IMR-90 (cell line): ENCODE results near the gene BEAN1. TPM values are rescaled to one million over a fixed set of nuclear protein-coding genes. Genes with fewer than 3 reads are reported as not detected.
A peak's percentile ranks its signal among the peaks of the same experiment; 100 is the strongest.

Experiments
- ATAC-seq: fragments of 200-7000 bp; cut with Tn5 transposase; 2 replicates; pipeline ENCODE4 v1.9.1; 2020; ENCODE audit warnings: low read depth, mild to moderate bottlenecking, moderate library complexity
- BruUV-seq: library from RNA; stranded (reverse); fragments of 400-500 nt; replicated peaks from 2 replicates; lab custom pipeline; 2021; lab: Mats Ljungman, UMichigan
- CTCF ChIA-PET: fragments of 300-600 bp; formaldehyde crosslinking; extraction: SDS; loops from one replicate; lab custom pipeline; 2021; ENCODE audit warnings: antibody characterized with exemption; lab: Yijun Ruan, JAX
- POLR2A ChIA-PET: fragments of 300-600 bp; sonication (Branson Sonifier 250); formaldehyde crosslinking; loops from one replicate; lab custom pipeline; 2022; ENCODE audit warnings: antibody characterized with exemption; ENCODE audit not compliant: unreplicated experiment; lab: Charles Lee
- DNase-seq: peaks from one replicate; pipeline ENCODE4 v3.0.0; 2013
- H2AFZ ChIP-seq: replicated peaks from 2 replicates; pipeline ENCODE3; 2013; ENCODE audit warnings: low read length, mild to moderate bottlenecking; ENCODE audit not compliant: poor library complexity
- H2AK5ac ChIP-seq: 2 replicates; pipeline ENCODE4 v1.6.1; 2013; ENCODE audit warnings: low read depth, low read length, inconsistent platforms
- H2AK9ac ChIP-seq: replicated peaks from 2 replicates; pipeline ENCODE3; 2013; ENCODE audit warnings: mild to moderate bottlenecking, low read depth, low read length, moderate library complexity; ENCODE audit not compliant: poor library complexity
- H2BK120ac ChIP-seq: 2 replicates; pipeline ENCODE4 v1.6.1; 2013; ENCODE audit warnings: low read depth, low read length, inconsistent platforms
- H2BK15ac ChIP-seq: 3 replicates; pipeline ENCODE4 v1.6.1; 2013; ENCODE audit warnings: low read depth, low read length, inconsistent platforms
- H2BK20ac ChIP-seq: 2 replicates; pipeline ENCODE4 v1.6.1; 2013; ENCODE audit warnings: low read depth, mild to moderate bottlenecking, inconsistent platforms, low read length, moderate library complexity
- H2BK5ac ChIP-seq: 2 replicates; pipeline ENCODE4 v1.6.1; 2013; ENCODE audit warnings: mild to moderate bottlenecking, low read depth, low read length, inconsistent platforms; ENCODE audit not compliant: poor library complexity, severe bottlenecking
- H3K14ac ChIP-seq: replicated peaks from 2 replicates; pipeline ENCODE4 v1.6.1; 2013; ENCODE audit warnings: low read depth, low read length, inconsistent platforms
- H3K18ac ChIP-seq: 2 replicates; pipeline ENCODE4 v1.6.1; 2013; ENCODE audit warnings: low read depth, low read length, control low read depth
- H3K23ac ChIP-seq: 2 replicates; pipeline ENCODE4 v1.6.1; 2013; ENCODE audit warnings: low read depth, low read length, inconsistent platforms
- H3K27ac ChIP-seq: 2 replicates; pipeline ENCODE4 v1.5.1; 2013; ENCODE audit warnings: mild to moderate bottlenecking, control low read depth, low read length; ENCODE audit not compliant: insufficient read depth
- H3K27me3 ChIP-seq: 2 replicates; pipeline ENCODE4 v1.6.1; 2013; ENCODE audit warnings: low read length; ENCODE audit not compliant: control insufficient read depth, insufficient read depth
- H3K36me3 ChIP-seq: 2 replicates; pipeline ENCODE4 v1.6.1; 2013; ENCODE audit warnings: low read length, mixed read lengths; ENCODE audit not compliant: control insufficient read depth, insufficient read depth
- H3K4ac ChIP-seq: 2 replicates; pipeline ENCODE4 v1.6.1; 2013; ENCODE audit warnings: low read depth, low read length, inconsistent platforms
- H3K4me1 ChIP-seq: 2 replicates; pipeline ENCODE4 v1.6.1; 2013; ENCODE audit warnings: low read length, mixed read lengths; ENCODE audit not compliant: control insufficient read depth, insufficient read depth
- H3K4me2 ChIP-seq: 2 replicates; pipeline ENCODE4 v1.6.1; 2013; ENCODE audit warnings: low read depth, mild to moderate bottlenecking, control low read depth, low read length, moderate library complexity
- H3K4me3 ChIP-seq: 2 replicates; pipeline ENCODE4 v1.5.1; 2013; ENCODE audit warnings: low read depth, mild to moderate bottlenecking, control low read depth, low read length, moderate library complexity; ENCODE audit not compliant: insufficient read depth
- H3K56ac ChIP-seq: 2 replicates; pipeline ENCODE4 v1.6.1; 2013; ENCODE audit warnings: low read length, inconsistent platforms; ENCODE audit not compliant: insufficient read depth; ENCODE audit errors: extremely low read depth
- H3K79me1 ChIP-seq, 2 experiments: 2 replicates each; pipeline ENCODE4 v1.6.1; 2013; ENCODE audit warnings: low read length in 2 of 2, inconsistent platforms in 1 of 2, low read depth in 1 of 2
- H3K9ac ChIP-seq: 2 replicates; pipeline ENCODE4 v1.6.1; 2013; ENCODE audit warnings: low read depth, low read length, control low read depth
- H3K9me1 ChIP-seq: 2 replicates; pipeline ENCODE4 v1.6.1; 2013; ENCODE audit warnings: low read length, inconsistent platforms; ENCODE audit not compliant: insufficient read depth
- H3K9me3 ChIP-seq: 2 replicates; pipeline ENCODE4 v1.6.1; 2013; ENCODE audit warnings: low read length; ENCODE audit not compliant: control insufficient read depth, insufficient read depth
- H4K20me1 ChIP-seq: 2 replicates; pipeline ENCODE4 v1.6.1; 2013; ENCODE audit warnings: low read length, inconsistent platforms; ENCODE audit not compliant: insufficient read depth
- H4K5ac ChIP-seq: 2 replicates; pipeline ENCODE4 v1.6.1; 2013; ENCODE audit warnings: mild to moderate bottlenecking, low read depth, low read length, control low read depth
- H4K8ac ChIP-seq, 2 experiments: 2 replicates each; pipeline ENCODE4 v1.6.1; 2013; ENCODE audit warnings: low read depth in 2 of 2, low read length in 2 of 2, control low read depth in 1 of 2, inconsistent platforms in 1 of 2
- H4K91ac ChIP-seq: 2 replicates; pipeline ENCODE4 v1.6.1; 2013; ENCODE audit warnings: low read depth, low read length, inconsistent platforms; ENCODE audit not compliant: insufficient read depth
- BHLHE40 ChIP-seq: fragments of 150-350 bp; IDR thresholded peaks from 2 replicates; pipeline ENCODE4 v1.6.1; 2016; ENCODE audit warnings: mild to moderate bottlenecking, low read depth, low read length
- CEBPB ChIP-seq: IDR thresholded peaks from 2 replicates; pipeline ENCODE4 v1.6.1; 2012; ENCODE audit warnings: low read depth, low read length, improper control_type of control experiment
- CHD1 ChIP-seq: IDR thresholded peaks from 2 replicates; pipeline ENCODE4 v1.6.1; 2012; ENCODE audit warnings: low read depth, low read length, improper control_type of control experiment
- FOS ChIP-seq: fragments of 150-350 bp; IDR thresholded peaks from 2 replicates; pipeline ENCODE4 v1.6.1; 2016; ENCODE audit warnings: low read depth, low read length
- MAFK ChIP-seq: IDR thresholded peaks from 2 replicates; pipeline ENCODE4 v1.6.1; 2012; ENCODE audit warnings: low read depth, low read length, improper control_type of control experiment
- MXI1 ChIP-seq: IDR thresholded peaks from 2 replicates; pipeline ENCODE4 v1.6.1; 2012; ENCODE audit warnings: low read depth, mild to moderate bottlenecking, low read length, moderate library complexity, borderline replicate concordance
- NFE2L2 ChIP-seq: fragments of 150-350 bp; IDR thresholded peaks from 2 replicates; pipeline ENCODE4 v1.6.1; 2016; ENCODE audit warnings: low read depth, mild to moderate bottlenecking, low read length
- POLR2A ChIP-seq: IDR thresholded peaks from 2 replicates; pipeline ENCODE4 v1.6.1; 2012; ENCODE audit warnings: mild to moderate bottlenecking, low read depth, low read length
- RAD21 ChIP-seq: IDR thresholded peaks from 2 replicates; pipeline ENCODE4 v1.6.1; 2012; ENCODE audit warnings: low read length, improper control_type of control experiment
- RCOR1 ChIP-seq: IDR thresholded peaks from 2 replicates; pipeline ENCODE4 v1.6.1; 2012; ENCODE audit warnings: mild to moderate bottlenecking, low read length, improper control_type of control experiment; ENCODE audit not compliant: insufficient replicate concordance
- RFX5 ChIP-seq: IDR thresholded peaks from 2 replicates; pipeline ENCODE4 v1.8.0; 2012; ENCODE audit warnings: low read depth, mild to moderate bottlenecking, low read length, moderate library complexity
- SMC3 ChIP-seq: fragments of 150-350 bp; IDR thresholded peaks from 2 replicates; pipeline ENCODE4 v1.6.1; 2016; ENCODE audit warnings: low read depth, mild to moderate bottlenecking, antibody characterized with exemption, low read length, moderate library complexity
- WGBS, 2 experiments: methylation state at CpG; one replicate each; pipeline versions ENCODE4 v1.1.5 to v1.1.7; 2013; ENCODE audit warnings: missing lambda C conversion rate in 2 of 2; ENCODE audit not compliant: insufficient read length in 1 of 2; ENCODE audit errors: extremely low coverage in 2 of 2; 5-methylcytosine and 5-hydroxymethylcytosine counted together
- dilution Hi-C: fragments of 300-500 bp; cut with HindIII; formaldehyde crosslinking; loops from one replicate; pipeline ENCODE4 v1.14.3; 2018; ENCODE audit warnings: low sequenced_read_pairs; ENCODE audit not compliant: unreplicated experiment
- in situ Hi-C: fragments of 300-500 bp; cut with MboI; formaldehyde crosslinking; loops from 3 replicates; pipeline ENCODE4 v1.14.3; 2019; ENCODE audit warnings: low sequenced_read_pairs, inconsistent platforms, mixed read lengths
- intact Hi-C: fragments of 100-400 bp; cut with micrococcal nuclease; formaldehyde crosslinking; loops from 2 replicates; pipeline ENCODE4 v1.10.0; 2022
- polyA plus RNA-seq, 3 experiments: library from polyadenylated mRNA; depleted of rRNA; stranded (reverse); fragments of >200 nt; gene quantifications; 2 replicates each; pipeline ENCODE4 v1.2.3, GENCODE V29; 2012; ENCODE audit warnings: low replicate concordance in 1 of 3
- total RNA-seq: library from RNA; depleted of rRNA; stranded (reverse); fragments of >200 nt; gene quantifications from 2 replicates; pipeline ENCODE4 v1.2.3, GENCODE V29; 2012
- TF ChIP-seq, protein P1 (sequence below): fragments of 150-350 bp; IDR thresholded peaks from 2 replicates; pipeline ENCODE4 v1.6.1; 2017; ENCODE audit warnings: mild to moderate bottlenecking, antibody characterized with exemption, low read length, low read depth
- TF ChIP-seq, protein P2 (sequence below): fragments of 150-350 bp; IDR thresholded peaks from 2 replicates; pipeline ENCODE4 v1.6.1; 2016; ENCODE audit warnings: low read depth, mild to moderate bottlenecking, low read length, moderate library complexity, borderline replicate concordance
- TF ChIP-seq, protein P3 (sequence below): conservative IDR thresholded peaks from 2 replicates; pipeline ENCODE4 v1.5.1; 2012; ENCODE audit warnings: mild to moderate bottlenecking, low read depth, low read length, improper control_type of control experiment

Gene BEAN1
- total and polyA plus RNA-seq, 2 of the 4 experiments (the other 2 are of a cell fraction) = not detected

DNA sequence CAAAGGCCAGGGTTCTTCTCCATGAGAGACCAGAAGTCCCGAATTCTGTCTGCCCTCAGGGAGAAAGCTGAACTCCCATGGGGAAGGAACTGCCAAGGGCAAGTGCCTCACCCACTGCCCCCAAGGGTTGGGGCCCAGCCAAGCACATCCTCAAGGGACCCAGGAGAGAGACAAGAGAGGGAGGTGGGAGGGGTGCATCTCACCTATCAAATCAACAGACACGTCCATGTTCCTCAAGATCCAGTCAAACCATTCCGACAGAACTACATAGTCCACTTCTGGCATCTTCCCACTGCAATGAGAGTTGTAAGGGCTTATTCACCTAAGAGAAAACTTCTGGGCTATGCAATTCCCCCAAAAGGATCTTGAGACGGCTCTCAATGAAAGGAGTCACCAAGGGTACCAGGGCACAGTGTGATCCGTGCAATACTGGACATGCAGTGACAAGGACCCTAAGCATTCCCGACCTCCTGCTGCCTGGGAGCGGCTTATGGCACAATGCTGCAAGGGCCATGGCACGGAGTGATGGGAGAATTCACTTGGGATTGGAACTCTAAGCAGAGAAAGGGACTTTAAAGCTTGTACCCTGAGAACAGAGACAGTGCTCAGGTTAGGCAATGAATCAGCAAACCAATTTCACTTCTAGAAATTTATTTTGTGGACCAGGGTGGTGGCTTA lies 90.6 kb downstream of the BEAN1 start:
- in situ Hi-C loops = no loop called here
- WGBS, 2 experiments = 80% methylated on average over 1 of the region's 8 CpGs; no CpG with 5 or more reads in 1 of the 2 experiments
- Histone ChIP-seq H2BK15ac (peak overlapping the region; percentile 97; the same call in 2 of the 3 replicates), H4K91ac (peak overlapping the region; percentile 99), H3K4ac (peak overlapping the region; percentile 99), H3K9me3 (no peaks in the 10 kb centered on the region), H2BK20ac (peak overlapping the region; percentile 97), H3K4me1 (peaks cover 36% of the 10 kb centered on the region), H3K4me2 (no peak overlapping the region), H2AFZ (no peak overlapping the region), H3K4me3 (no peak overlapping the region), H2AK5ac (peak overlapping the region; percentile 98), H2BK120ac (peak overlapping the region; percentile 97), H3K9ac (peak overlapping the region; percentile 46; the same call in 1 of the 2 replicates), H3K27me3 (no peaks in the 10 kb centered on the region), H3K36me3 (peaks cover 2% of the 10 kb centered on the region; the same call in 1 of the 2 replicates), H2BK5ac (peak overlapping the region; percentile 93), H4K20me1 (no peaks in the 10 kb centered on the region; the same call in 1 of the 2 replicates), H3K23ac (peak overlapping the region; percentile 90; the same call in 1 of the 2 replicates), H4K5ac (peak overlapping the region; percentile 92), H3K56ac (peak overlapping the region; percentile 88), H3K79me1 (peaks cover 3 to 46% of the 10 kb centered on the region in 2 experiments; a peak in 3 of 4 replicates), H3K27ac (peak overlapping the region; percentile 95), H3K14ac (peak overlapping the region; percentile 97), H3K9me1 (peaks cover 48% of the 10 kb centered on the region), H3K18ac (peak overlapping the region; percentile 91), H4K8ac (peak overlapping the region; percentile 91 to 99), H2AK9ac (peak overlapping the region; percentile 50)
- ChIA-PET CTCF (no interaction called here), POLR2A (no interaction called here)
- ATAC-seq (no peak), DNase-seq (no peak)
- intact Hi-C loops = no loop called here
- dilution Hi-C loops = no loop called here
- no TSS peak for BruUV-seq
- TF ChIP-seq POLR2A (no peak), RCOR1 (no peak), RAD21 (no peak), NFE2L2 (no peak), MXI1 (no peak), RFX5 (no peak), BHLHE40 (no peak), MAFK (no peak), CEBPB (no peak), SMC3 (no peak), FOS (no peak), CHD1 (no peak)
- TF ChIP-seq, protein P1, sequence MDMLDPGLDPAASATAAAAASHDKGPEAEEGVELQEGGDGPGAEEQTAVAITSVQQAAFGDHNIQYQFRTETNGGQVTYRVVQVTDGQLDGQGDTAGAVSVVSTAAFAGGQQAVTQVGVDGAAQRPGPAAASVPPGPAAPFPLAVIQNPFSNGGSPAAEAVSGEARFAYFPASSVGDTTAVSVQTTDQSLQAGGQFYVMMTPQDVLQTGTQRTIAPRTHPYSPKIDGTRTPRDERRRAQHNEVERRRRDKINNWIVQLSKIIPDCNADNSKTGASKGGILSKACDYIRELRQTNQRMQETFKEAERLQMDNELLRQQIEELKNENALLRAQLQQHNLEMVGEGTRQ = no peak
- TF ChIP-seq, protein P2, sequence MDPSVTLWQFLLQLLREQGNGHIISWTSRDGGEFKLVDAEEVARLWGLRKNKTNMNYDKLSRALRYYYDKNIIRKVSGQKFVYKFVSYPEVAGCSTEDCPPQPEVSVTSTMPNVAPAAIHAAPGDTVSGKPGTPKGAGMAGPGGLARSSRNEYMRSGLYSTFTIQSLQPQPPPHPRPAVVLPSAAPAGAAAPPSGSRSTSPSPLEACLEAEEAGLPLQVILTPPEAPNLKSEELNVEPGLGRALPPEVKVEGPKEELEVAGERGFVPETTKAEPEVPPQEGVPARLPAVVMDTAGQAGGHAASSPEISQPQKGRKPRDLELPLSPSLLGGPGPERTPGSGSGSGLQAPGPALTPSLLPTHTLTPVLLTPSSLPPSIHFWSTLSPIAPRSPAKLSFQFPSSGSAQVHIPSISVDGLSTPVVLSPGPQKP = no peak
- TF ChIP-seq, protein P3, sequence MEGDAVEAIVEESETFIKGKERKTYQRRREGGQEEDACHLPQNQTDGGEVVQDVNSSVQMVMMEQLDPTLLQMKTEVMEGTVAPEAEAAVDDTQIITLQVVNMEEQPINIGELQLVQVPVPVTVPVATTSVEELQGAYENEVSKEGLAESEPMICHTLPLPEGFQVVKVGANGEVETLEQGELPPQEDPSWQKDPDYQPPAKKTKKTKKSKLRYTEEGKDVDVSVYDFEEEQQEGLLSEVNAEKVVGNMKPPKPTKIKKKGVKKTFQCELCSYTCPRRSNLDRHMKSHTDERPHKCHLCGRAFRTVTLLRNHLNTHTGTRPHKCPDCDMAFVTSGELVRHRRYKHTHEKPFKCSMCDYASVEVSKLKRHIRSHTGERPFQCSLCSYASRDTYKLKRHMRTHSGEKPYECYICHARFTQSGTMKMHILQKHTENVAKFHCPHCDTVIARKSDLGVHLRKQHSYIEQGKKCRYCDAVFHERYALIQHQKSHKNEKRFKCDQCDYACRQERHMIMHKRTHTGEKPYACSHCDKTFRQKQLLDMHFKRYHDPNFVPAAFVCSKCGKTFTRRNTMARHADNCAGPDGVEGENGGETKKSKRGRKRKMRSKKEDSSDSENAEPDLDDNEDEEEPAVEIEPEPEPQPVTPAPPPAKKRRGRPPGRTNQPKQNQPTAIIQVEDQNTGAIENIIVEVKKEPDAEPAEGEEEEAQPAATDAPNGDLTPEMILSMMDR = no peak
